ENCODE measurements around the gene RAD51. TPM values are rescaled to one million over a fixed set of nuclear protein-coding genes. Genes with fewer than 3 reads are reported as not detected.

RAD51 gene
- total and polyA plus RNA-seq, 2 of the 8 experiments (the other 6 are each of a cell fraction or from before 2014, with no cell fraction given) = 32.2 to 42.4 TPM

DNA sequence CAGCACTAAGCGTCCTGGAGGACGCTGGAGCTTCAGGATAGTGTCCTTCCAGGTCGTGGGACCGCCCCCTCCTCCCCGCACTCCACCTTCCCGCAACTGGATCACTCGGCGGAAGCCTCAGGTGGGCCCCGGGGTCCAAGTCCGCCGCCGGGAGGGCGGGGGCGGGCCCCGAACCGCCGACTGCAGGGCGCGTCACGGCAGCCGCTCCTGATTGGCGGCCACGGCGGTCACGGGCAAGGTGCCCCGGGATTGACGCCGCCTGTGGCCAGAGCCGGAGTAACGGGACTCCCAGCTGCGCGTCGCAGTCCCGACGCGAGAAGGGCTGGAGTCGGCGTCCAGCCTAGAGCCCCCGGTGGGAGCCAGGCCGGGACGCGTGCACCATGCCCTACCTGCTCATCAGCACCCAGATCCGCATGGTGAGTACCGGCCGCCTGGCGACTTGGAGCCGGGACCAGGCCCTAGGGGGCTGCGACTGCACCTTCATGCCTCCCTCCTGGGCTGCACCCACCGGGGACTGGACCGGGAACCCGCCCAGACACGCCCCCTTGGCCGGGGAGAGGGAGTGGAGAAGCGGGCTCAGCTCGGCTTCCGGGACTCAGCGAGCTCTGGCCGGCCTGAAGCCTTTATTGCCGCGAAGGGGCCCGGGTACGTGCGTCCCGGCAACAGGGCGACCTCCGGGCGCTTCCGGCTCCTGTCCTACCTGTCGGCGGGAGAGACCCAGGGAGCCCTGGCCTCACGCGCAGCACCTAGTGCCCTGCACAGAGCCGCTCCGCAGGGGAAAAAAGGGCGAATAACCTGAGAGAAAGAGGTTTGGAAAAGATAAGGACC, 69.0 kb downstream of the RAD51 start, which contains the start of gene GCHFR (continued):
- TF ChIP-seq KDM4A (IDR thresholded peaks at IDR 0.05; ENCODE audit: low read depth, low read length, severe bottlenecking) (peak; percentile 91), SIRT6 (IDR thresholded peaks at IDR 0.05; ENCODE audit: low read length) (no peak), ZNF274 (IDR thresholded peaks at IDR 0.05; ENCODE audit: borderline replicate concordance, extremely low read depth, low read length) (no peak), GTF2F1 (IDR thresholded peaks at IDR 0.05; ENCODE audit: borderline replicate concordance, low read depth, low read length) (no peak; the same call in 1 of the 2 replicates), BACH1 (IDR thresholded peaks at IDR 0.05; ENCODE audit: low read length) (no peak), EZH2 (IDR thresholded peaks at IDR 0.05; ENCODE audit: low read depth, low read length, severe bottlenecking) (no peak), SP4 (IDR thresholded peaks at IDR 0.05; ENCODE audit: low read length) (no peak), E2F6 (IDR thresholded peaks at IDR 0.05) (no peak; the same call in 1 of the 2 replicates), SUZ12 (IDR thresholded peaks at IDR 0.05; ENCODE audit: low read length) (0 out of 2 replicates have a peak, but pooled peaks have one; percentile 24), MAFK (IDR thresholded peaks at IDR 0.05; ENCODE audit: low read depth, low read length) (no peak), CBX5 (IDR thresholded peaks at IDR 0.05; ENCODE audit: low read depth, low read length) (no peak), GABPA (IDR thresholded peaks at IDR 0.05; ENCODE audit: borderline replicate concordance, insufficient read depth, low read length) (no peak), CEBPB (IDR thresholded peaks at IDR 0.05; ENCODE audit: low read depth, low read length) (no peak), TAF1 (IDR thresholded peaks at IDR 0.05; ENCODE audit: low read depth, low read length) (peak; percentile 44; the same call in 1 of the 2 replicates), HDAC6 (IDR thresholded peaks at IDR 0.05; ENCODE audit: low read depth, low read length) (no peak), EGR1 (IDR thresholded peaks at IDR 0.05; ENCODE audit: borderline replicate concordance, low read depth, low read length) (peak; percentile 67; the same call in 1 of the 2 replicates), TEAD4 (IDR thresholded peaks at IDR 0.05; ENCODE audit: low read depth, low read length) (no peak), TCF12 (IDR thresholded peaks at IDR 0.05; ENCODE audit: low read depth, low read length) (no peak), SRF (IDR thresholded peaks at IDR 0.05; ENCODE audit: low read depth, low read length) (no peak)
- TF ChIP-seq, protein P1, sequence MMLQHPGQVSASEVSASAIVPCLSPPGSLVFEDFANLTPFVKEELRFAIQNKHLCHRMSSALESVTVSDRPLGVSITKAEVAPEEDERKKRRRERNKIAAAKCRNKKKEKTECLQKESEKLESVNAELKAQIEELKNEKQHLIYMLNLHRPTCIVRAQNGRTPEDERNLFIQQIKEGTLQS (IDR thresholded peaks at IDR 0.05; ENCODE audit: insufficient read depth, low read depth, low read length) = no peak
- TF ChIP-seq, protein P2, sequence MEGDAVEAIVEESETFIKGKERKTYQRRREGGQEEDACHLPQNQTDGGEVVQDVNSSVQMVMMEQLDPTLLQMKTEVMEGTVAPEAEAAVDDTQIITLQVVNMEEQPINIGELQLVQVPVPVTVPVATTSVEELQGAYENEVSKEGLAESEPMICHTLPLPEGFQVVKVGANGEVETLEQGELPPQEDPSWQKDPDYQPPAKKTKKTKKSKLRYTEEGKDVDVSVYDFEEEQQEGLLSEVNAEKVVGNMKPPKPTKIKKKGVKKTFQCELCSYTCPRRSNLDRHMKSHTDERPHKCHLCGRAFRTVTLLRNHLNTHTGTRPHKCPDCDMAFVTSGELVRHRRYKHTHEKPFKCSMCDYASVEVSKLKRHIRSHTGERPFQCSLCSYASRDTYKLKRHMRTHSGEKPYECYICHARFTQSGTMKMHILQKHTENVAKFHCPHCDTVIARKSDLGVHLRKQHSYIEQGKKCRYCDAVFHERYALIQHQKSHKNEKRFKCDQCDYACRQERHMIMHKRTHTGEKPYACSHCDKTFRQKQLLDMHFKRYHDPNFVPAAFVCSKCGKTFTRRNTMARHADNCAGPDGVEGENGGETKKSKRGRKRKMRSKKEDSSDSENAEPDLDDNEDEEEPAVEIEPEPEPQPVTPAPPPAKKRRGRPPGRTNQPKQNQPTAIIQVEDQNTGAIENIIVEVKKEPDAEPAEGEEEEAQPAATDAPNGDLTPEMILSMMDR (IDR thresholded peaks at IDR 0.05; ENCODE audit: control extremely low read depth in 1 of 3, insufficient read depth in 1 of 3, low read depth in 1 of 3, low read length in 3 of 3) = peak; percentile 26 to 30 (median 29)
